ENCODE results near the gene CLEC2D.
"Not testable (repeated sequence)": the region's sequence is repeated elsewhere in the genome, so short reads cannot be mapped to it uniquely, and the experiment has no call there.

The CLEC2D gene

GRCh38 chr12:9660046-9660445 is 9.5 kb upstream of the CLEC2D start:
- no peak for DNase-seq (ENCODE audit: low spot score)

DNA sequence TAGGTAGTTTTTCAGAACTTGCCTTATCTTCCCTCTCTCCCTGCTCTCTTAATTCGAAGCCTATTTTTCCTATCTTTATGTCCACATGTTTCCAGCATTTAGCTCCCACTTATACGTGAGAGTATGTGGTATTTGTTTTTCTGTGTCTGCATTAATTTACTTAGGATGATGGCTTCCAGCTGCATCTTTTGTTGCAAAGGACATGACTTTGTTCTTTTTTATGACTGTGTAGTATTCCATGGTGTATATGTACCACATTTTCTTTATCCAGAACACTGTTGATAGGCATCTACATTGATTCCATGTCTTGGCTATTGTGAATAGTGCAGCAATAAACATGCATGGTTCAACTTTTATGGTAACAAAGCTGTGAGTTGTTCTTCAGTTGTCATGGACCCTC is 7.8 kb upstream of the CLEC2D start:
- DNase-seq (ENCODE audit: low spot score): no peak

- peak; percentile 68 for DNase-seq (ENCODE audit: low spot score)
Observed at GRCh38 chr12:9662488-9662887, 7.0 kb upstream of the CLEC2D start.

DNA sequence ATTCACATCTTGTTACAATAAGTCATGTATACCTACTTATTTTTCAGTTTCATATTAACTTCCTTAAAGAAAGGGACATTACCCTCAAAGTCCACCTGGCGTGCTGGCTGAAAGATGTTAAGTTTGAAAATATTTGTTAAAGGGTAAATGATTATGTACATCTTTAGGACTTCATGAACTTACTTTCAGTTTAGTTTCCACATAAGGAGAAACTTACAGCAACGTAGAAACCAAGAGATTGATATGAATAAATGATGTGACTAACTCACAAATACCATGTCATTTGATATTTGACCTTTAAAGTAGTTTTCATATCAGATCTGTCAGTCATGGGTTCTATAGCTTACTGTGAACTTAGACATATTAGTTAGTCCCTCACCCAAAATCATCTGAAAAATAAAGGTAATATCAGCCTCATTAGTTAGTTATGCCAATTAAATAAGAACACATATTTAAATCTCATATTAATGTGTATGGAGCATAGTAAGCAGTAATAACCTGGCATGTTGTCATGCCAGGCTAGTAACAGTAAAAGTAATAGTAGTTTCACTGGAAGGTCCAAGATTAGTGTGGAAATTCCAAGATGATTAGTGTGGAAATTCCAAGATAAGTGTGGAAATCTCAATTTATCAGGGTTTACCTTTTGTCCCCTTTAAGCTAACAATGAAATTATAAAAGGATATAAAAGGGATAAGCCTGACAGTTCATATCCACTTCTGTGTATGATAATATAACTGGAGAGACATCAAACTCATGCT is 1.9 kb upstream of the CLEC2D start:
- peak; percentile 52 for DNase-seq (ENCODE audit: low spot score)

- no peak for DNase-seq (ENCODE audit: low spot score)
Observed at GRCh38 chr12:9668161-9669018, 1.1 kb upstream of the CLEC2D start.

DNA sequence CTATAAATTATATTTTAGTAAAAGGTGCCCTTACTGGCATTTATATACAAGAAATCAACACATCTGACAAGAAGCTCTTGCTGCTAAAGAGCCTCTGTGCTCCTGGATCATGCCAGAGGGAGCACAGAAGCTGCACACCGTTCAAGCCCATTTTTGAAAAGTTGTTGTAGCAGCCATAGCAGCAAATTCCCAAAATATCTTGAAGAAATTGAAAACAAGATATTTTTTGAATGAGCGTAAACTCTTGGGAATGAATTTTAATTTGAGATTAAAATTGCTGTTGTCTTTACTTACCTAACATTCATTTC is 540 bp upstream of the CLEC2D start:
- DNase-seq (ENCODE audit: low spot score): no peak

GRCh38 chr12:9672340-9672739 is 2.8 kb downstream of the CLEC2D start:
- DNase-seq (ENCODE audit: low spot score): not testable (repeated sequence)

DNA sequence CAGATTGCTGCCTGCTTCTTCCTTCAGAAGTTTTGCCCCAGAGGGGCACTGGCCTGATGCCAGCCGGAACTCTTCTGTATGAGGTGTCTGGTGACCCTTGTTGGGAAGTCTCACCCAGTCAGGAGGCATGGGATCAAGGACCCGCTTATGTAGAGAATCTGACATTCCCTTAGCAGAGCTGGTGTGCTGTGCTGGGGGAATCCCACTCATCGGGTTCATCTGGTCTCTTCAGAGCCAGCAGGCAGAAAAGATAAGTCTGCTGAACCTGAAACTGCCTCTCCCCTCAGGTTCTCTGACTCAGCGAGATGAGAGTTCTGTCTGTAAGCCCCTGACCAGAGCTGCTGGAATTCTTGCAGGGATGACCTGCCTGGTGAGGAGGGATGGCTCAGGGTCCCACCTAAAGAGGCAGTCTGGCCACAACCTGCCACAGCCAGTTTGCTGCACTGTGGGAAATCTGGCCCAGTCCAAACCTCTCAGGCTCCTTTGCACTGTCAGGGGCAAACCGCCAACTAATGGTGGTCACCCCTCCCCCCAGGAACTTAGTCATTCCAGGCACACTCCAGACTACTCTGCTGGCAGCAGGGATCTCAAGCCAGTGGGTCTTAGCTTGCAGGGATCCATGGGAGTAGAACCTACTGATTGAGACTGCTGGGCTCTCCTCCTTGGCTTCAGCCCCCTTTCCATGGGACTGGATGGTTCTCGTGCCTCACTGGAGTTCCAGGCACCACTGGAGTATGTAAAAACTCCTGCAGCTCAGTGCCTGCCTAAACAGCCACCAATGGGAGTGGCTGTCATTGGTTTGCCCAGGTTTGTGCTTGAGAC is 4.1 kb downstream of the CLEC2D start:
- peak; percentile 59 for DNase-seq (ENCODE audit: low spot score)

GRCh38 chr12:9674226-9674590 is 4.7 kb downstream of the CLEC2D start:
- DNase-seq (ENCODE audit: low spot score): peak; percentile 59

- not testable (repeated sequence) for DNase-seq (ENCODE audit: low spot score)
Observed at GRCh38 chr12:9682508-9682907, 13.0 kb downstream of the CLEC2D start.

- DNase-seq (ENCODE audit: low spot score): not testable (repeated sequence)
Observed at GRCh38 chr12:9682949-9683348, 13.4 kb downstream of the CLEC2D start.

DNA sequence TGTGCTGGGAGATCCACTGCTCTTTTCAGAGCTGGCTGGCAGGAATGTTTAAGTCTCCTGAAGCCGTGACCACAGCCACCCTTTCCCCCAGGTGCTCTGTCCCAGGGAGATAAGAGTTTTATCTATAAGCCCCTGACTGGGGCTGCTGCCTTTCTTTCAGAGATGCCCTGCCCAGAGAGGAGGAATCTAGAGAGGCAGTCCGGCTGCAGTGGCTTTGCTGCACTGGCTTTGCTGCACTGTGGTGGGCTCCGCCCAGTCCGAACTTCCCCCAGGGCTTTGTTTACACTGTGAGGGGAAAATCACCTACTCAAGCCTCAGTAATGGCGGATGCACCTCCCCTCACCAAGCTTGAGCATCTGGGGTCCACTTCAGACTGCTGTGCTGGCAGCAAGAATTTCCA is 15.9 kb downstream of the CLEC2D start:
- not testable (repeated sequence) for DNase-seq (ENCODE audit: low spot score)

- DNase-seq (ENCODE audit: low spot score): no peak
Observed at GRCh38 chr12:9685915-9686314, 16.4 kb downstream of the CLEC2D start.

DNA sequence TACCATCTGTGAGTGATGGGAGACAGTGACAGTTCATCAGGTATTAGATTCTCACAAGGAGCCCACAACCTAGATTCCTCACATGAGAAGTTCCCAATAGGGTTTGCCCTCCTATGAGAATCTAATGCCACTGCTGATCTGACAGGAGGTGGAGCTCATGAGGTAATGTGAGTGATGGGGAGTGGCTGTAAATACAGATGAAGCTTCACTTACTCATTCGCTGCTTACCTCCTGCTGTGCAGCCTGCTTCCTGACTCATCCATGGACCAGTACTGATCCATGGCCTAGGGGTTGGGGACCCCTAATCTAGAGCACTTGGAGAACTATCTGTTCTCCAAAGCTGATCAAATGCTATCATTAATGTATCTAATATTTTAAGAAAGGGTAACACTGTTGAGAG is 17.7 kb downstream of the CLEC2D start:
- DNase-seq (ENCODE audit: low spot score): peak; percentile 53

GRCh38 chr12:9692909-9693308 is 23.4 kb downstream of the CLEC2D start:
- no peak for DNase-seq (ENCODE audit: low spot score)

DNA sequence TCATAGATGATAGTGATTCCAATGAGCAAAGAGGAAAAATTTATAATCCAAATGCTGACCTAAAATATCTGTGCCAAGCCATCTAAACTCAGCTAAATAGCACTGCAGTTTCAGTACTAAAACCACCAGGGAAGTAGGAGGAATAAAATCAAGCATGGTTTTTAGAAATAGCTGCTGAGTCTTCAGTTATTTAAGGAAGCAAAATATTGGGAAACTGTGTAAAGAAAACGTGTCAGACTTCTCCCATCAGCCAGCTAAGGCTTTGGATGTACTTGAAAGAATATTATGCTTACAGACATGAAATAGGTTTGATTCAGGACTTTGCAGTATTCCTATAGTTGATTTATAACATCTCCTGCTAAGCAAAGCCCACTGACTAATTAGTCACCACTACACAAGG is 24.7 kb downstream of the CLEC2D start:
- no peak for DNase-seq (ENCODE audit: low spot score)

DNA sequence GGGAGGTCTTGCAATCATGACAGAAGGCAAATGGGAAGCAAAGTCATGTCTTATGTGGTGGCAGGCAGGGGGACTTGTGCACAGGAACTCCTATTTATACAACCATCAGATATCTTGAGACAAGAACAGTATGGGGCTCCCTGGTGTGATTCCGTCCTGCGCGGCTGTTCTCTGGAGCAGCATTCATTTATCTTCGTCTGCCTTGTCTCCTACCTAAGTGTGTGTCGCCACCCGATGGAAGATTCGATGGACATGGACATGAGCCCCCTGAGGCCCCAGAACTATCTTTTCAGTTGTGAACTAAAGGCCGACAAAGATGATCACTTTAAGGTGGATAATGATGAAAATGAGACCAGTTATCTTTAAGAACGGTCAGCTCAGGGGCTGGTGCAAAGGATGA is 25.6 kb downstream of the CLEC2D start:
- DNase-seq (ENCODE audit: low spot score): not testable (repeated sequence)

DNA sequence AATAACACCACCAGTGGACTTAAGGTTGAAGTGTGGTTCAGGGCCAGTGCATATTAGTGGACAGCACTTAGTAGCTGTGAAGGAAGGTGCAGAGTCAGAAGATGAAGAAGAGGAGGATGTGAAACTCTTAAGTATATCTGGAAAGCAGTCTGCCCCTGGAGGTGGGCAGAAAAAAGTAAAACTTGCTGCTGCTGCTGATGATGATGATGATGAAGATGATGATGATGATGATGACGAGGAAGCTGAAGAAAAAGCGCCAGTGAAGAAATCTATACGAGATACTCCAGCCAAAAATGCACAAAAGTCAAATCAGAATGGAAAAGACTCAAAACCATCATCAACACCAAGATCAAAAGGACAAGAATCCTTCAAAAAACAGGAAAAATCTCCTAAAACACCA is 26.1 kb downstream of the CLEC2D start:
- DNase-seq (ENCODE audit: low spot score): not testable (repeated sequence)

GRCh38 chr12:9697619-9698018 is 28.1 kb downstream of the CLEC2D start:
- DNase-seq (ENCODE audit: low spot score): no peak

- DNase-seq (ENCODE audit: low spot score): no peak
Observed at GRCh38 chr12:9698681-9699080, 29.2 kb downstream of the CLEC2D start.

DNA sequence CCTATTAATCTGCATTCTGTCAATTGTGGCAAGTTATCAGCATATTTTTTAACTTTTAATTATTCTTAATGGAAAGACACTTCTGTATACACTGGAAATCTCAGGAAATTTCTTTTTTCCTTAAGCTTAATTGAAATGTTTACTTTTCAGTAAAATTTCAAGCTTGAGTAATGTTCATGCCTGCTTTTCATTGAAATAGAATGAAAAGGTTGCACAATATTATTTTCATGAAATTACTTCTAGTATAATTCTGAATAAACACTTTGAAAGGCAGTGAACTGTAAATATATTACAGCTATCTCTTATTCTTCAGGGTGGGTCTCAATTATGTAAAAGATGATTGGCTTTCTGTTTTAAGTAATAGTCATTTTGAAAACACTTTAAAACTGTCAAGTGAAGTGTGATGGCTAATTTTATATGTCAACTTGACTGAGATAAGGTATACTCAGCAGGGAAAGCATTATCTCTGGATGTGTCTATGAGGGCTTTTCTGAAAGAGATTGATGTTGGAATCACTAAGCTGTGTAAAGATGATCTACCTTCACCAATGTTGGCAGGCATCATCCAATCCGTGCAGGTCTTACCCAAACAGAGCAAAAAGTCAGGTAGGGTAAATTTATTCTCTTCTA is 29.9 kb downstream of the CLEC2D start:
- DNase-seq (ENCODE audit: low spot score): no peak

GRCh38 chr12:9699898-9700605 is 30.5 kb downstream of the CLEC2D start:
- DNase-seq (ENCODE audit: low spot score): no peak

Measured in CD4-positive, alpha-beta T cell treated with Interleukin-2 at 100 ng/mL for 4 hours (primary cell).